Neutrophil (primary cell): ENCODE results near the gene TEX2.
A peak's percentile ranks its signal among the peaks of the same experiment; 100 is the strongest.
"Not testable (repeated sequence)": the region's sequence is repeated elsewhere in the genome, so short reads cannot be mapped to it uniquely, and the experiment has no call there.

Source experiments
- H3K27ac ChIP-seq: fragments of 200-600 bp; sonication (generic); 2 replicates; pipeline ENCODE4 v1.5.1; 2016; ENCODE audit warnings: mild to moderate bottlenecking, moderate library complexity
- H3K27me3 ChIP-seq: fragments of 200-600 bp; sonication (generic); 2 replicates; pipeline ENCODE4 v1.6.0; 2016; ENCODE audit warnings: mild to moderate bottlenecking
- H3K36me3 ChIP-seq: fragments of 200-600 bp; sonication (generic); 2 replicates; pipeline ENCODE4 v1.5.1; 2017
- H3K4me1 ChIP-seq, 2 experiments: fragments of 200-600 bp in 1 of 2; sonication (generic) in 1 of 2; 1 replicate in 1 of 2; 2 replicates in 1 of 2; pipeline versions ENCODE4 v1.5.1 to v1.6.1; 2013 to 2016; ENCODE audit warnings: low read depth in 1 of 2, low read length in 1 of 2, mild to moderate bottlenecking in 1 of 2, moderate library complexity in 1 of 2; ENCODE audit not compliant: control insufficient read depth in 1 of 2, insufficient read depth in 1 of 2
- H3K4me3 ChIP-seq, 2 experiments: fragments of 200-600 bp in 1 of 2; sonication (generic) in 1 of 2; 1 replicate in 1 of 2; 2 replicates in 1 of 2; pipeline ENCODE4 v1.5.1; 2013 to 2016; ENCODE audit warnings: low read depth in 1 of 2, low read length in 1 of 2, mild to moderate bottlenecking in 1 of 2, moderate library complexity in 1 of 2
- H3K9me3 ChIP-seq: fragments of 200-600 bp; sonication (generic); 2 replicates; pipeline ENCODE4 v1.5.1; 2016
- CTCF ChIP-seq: fragments of 200-600 bp; sonication (generic); IDR thresholded peaks from 2 replicates; pipeline ENCODE4 v1.5.1; 2016; ENCODE audit warnings: antibody characterized with exemption

Gene TEX2

GRCh38 chr17:64244165-64244564 is 18.9 kb downstream of the TEX2 start:
- Histone ChIP-seq H3K4me3 (no peak overlapping the region), H3K36me3 (no peaks in the 10 kb centered on the region), H3K4me1 (peaks cover 28 to 31% of the 10 kb centered on the region in 2 experiments), H3K9me3 (no peaks in the 10 kb centered on the region), H3K27me3 (no peaks in the 10 kb centered on the region), H3K27ac (no peak overlapping the region)
- no peak for TF ChIP-seq CTCF

GRCh38 chr17:64243340-64243739 is 19.7 kb downstream of the TEX2 start:
- Histone ChIP-seq H3K27me3 (no peaks in the 10 kb centered on the region), H3K9me3 (no peaks in the 10 kb centered on the region), H3K4me1 (peaks cover 35 to 39% of the 10 kb centered on the region in 2 experiments), H3K4me3 (no peak overlapping the region), H3K36me3 (no peaks in the 10 kb centered on the region), H3K27ac (no peak overlapping the region)
- no peak for TF ChIP-seq CTCF

- no peak for TF ChIP-seq CTCF
- Histone ChIP-seq H3K4me1 (peaks cover 35 to 44% of the 10 kb centered on the region in 2 experiments), H3K27ac (no peak overlapping the region), H3K4me3 (no peak overlapping the region), H3K36me3 (no peaks in the 10 kb centered on the region), H3K9me3 (no peaks in the 10 kb centered on the region), H3K27me3 (no peaks in the 10 kb centered on the region)
These were observed 20.4 kb downstream of the TEX2 start for GRCh38 chr17:64242633-64243032.

- Histone ChIP-seq H3K27me3 (no peaks in the 10 kb centered on the region), H3K36me3 (no peaks in the 10 kb centered on the region), H3K9me3 (no peaks in the 10 kb centered on the region), H3K4me3 (no peak overlapping the region), H3K4me1 (peaks cover 35 to 44% of the 10 kb centered on the region in 2 experiments), H3K27ac (peak overlapping the region; percentile 64)
- no peak for TF ChIP-seq CTCF
These were observed 22.2 kb downstream of the TEX2 start for GRCh38 chr17:64240741-64241347.

GRCh38 chr17:64240261-64240740 is 22.8 kb downstream of the TEX2 start:
- Histone ChIP-seq H3K36me3 (no peaks in the 10 kb centered on the region), H3K9me3 (no peaks in the 10 kb centered on the region), H3K4me1 (peaks cover 35 to 44% of the 10 kb centered on the region in 2 experiments), H3K27ac (peak overlapping the region; percentile 64), H3K27me3 (no peaks in the 10 kb centered on the region), H3K4me3 (no peak overlapping the region)
- TF ChIP-seq CTCF, result no peak

- peaks cover 35 to 44% of the 10 kb centered on the region in 2 experiments for H3K4me1 ChIP-seq
- H3K9me3 ChIP-seq, H3K27ac ChIP-seq, H3K36me3 ChIP-seq, H3K4me3 ChIP-seq, H3K27me3 ChIP-seq: not testable (repeated sequence)
These were observed 24.6 kb downstream of the TEX2 start for GRCh38 chr17:64238449-64238848.
